Large intestine (tissue), 3 donors: ENCODE measurements around the gene FAM3D. TPM values are rescaled to one million over a fixed set of nuclear protein-coding genes. Genes with fewer than 3 reads are reported as not detected.

Experiments used
- DNase-seq, 2 donors: peaks; one replicate each; pipeline versions ENCODE4 v3.0.0 to v3.0.0-alpha.2; 2013
- H3K27ac ChIP-seq: one replicate; pipeline ENCODE4 v1.5.1; 2013; ENCODE audit warnings: low read length
- H3K27me3 ChIP-seq: 2 replicates; pipeline ENCODE4 v1.6.1; 2013; ENCODE audit warnings: low read length; ENCODE audit not compliant: control insufficient read depth, insufficient read depth
- H3K36me3 ChIP-seq: 2 replicates; pipeline ENCODE4 v1.6.1; 2013; ENCODE audit warnings: low read length; ENCODE audit not compliant: control insufficient read depth, insufficient read depth
- H3K4me1 ChIP-seq: one replicate; pipeline ENCODE4 v1.6.1; 2013; ENCODE audit warnings: low read length; ENCODE audit not compliant: control insufficient read depth, insufficient read depth
- H3K4me3 ChIP-seq: one replicate; pipeline ENCODE4 v1.5.1; 2013; ENCODE audit warnings: low read length
- H3K9me3 ChIP-seq: one replicate; pipeline ENCODE4 v1.6.1; 2013; ENCODE audit warnings: mild to moderate bottlenecking, low read depth, low read length, moderate library complexity; ENCODE audit not compliant: control insufficient read depth
- WGBS: methylation state at CpG from one replicate; pipeline ENCODE4 v1.1.5; 2013; ENCODE audit warnings: low lambda C conversion rate; ENCODE audit not compliant: insufficient coverage; 5-methylcytosine and 5-hydroxymethylcytosine counted together
- polyA plus RNA-seq: library from polyadenylated mRNA; unstranded; fragments of 120-200 nt; gene quantifications from one replicate; pipeline ENCODE4 v1.2.1, GENCODE V29; 2013

FAM3D gene
- polyA plus RNA-seq, 1 donor = 6.2 TPM

GRCh38 chr3:58584690-58585004 lies 81.9 kb downstream of the FAM3D start:
- H3K4me1 ChIP-seq = peaks cover 12% of the 10 kb centered on the region
- DNase-seq = no peak
- no CpG with 5 or more reads among the region's 10 CpGs for WGBS
- no peak overlapping the region for H3K27ac ChIP-seq
- H3K4me3 ChIP-seq = peak overlapping the region; percentile 27
- H3K36me3 ChIP-seq = no peaks in the 10 kb centered on the region
- H3K27me3 ChIP-seq = peaks cover 54% of the 10 kb centered on the region
- no peaks in the 10 kb centered on the region for H3K9me3 ChIP-seq

Other genes with a start within 250 kb of the FAM3D start
- 72.3 TPM for gene PDHB, start 232.9 kb downstream of the FAM3D start, polyA plus RNA-seq
- gene KCTD6, start 174.7 kb downstream of the FAM3D start, polyA plus RNA-seq = 25.3 TPM
- gene ACOX2, start 129.6 kb downstream of the FAM3D start, polyA plus RNA-seq = 96.9 TPM
- 1.3 TPM for gene FAM107A, start 89.4 kb downstream of the FAM3D start, polyA plus RNA-seq